ENCODE data around the gene SORCS2. TPM values are rescaled to one million over a fixed set of nuclear protein-coding genes. Genes with fewer than 3 reads are reported as not detected.

SORCS2 gene
- polyA plus RNA-seq, 3 donors, result 0.46 to 0.55 TPM; not detected in 1

DNA sequence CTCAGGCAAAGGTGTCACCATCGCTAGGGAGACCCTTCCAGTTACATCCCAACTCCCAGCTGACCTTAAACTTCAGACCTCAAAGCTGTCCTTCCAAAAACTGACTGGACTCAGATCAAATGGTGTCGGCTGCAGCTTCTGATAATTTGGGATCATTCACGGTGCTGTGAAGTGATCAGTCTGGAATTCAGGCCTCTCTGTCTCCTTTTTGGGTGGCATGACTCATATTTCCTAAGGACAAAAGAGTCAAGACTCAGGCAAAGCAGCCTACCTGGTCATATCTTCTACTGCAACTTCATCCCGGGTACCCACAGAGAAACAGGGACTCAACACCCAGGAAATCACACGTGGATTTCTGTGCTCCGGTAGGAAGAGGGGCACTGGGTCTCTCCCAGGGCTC is 87.6 kb downstream of the SORCS2 start:
- Histone ChIP-seq H3K9ac (ENCODE audit: insufficient read depth, low read length, poor library complexity, severe bottlenecking) (no peak overlapping the region), H3K36me3 (replicated peaks in 1 of 2; ENCODE audit: control insufficient read depth in 1 of 2, insufficient read depth in 2 of 2, low read length in 2 of 2) (no peaks in the 10 kb centered on the region), H3K27me3 (ENCODE audit: control insufficient read depth in 2 of 2, insufficient read depth in 2 of 2, low read length in 2 of 2) (no peaks in the 10 kb centered on the region), H3K4me2 (replicated peaks; ENCODE audit: extremely low read depth, low read length, poor library complexity, severe bottlenecking) (no peak overlapping the region), H3K27ac (ENCODE audit: low read depth in 1 of 2, low read length in 2 of 2) (no peak overlapping the region), H3K9me3 (replicated peaks in 1 of 2; ENCODE audit: control insufficient read depth in 1 of 2, insufficient read depth in 1 of 2, low read length in 2 of 2) (no peaks in the 10 kb centered on the region), H4K20me1 (ENCODE audit: insufficient read depth, low read length) (no peaks in the 10 kb centered on the region), H3K4me3 (replicated peaks in 1 of 3; ENCODE audit: low read depth in 2 of 3, low read length in 3 of 3) (no peak overlapping the region), H2AFZ (ENCODE audit: insufficient read depth, low read depth, low read length, poor library complexity, severe bottlenecking) (no peak overlapping the region), H3K4me1 (ENCODE audit: control insufficient read depth in 1 of 2, insufficient read depth in 2 of 2, low read length in 2 of 2) (no peaks in the 10 kb centered on the region), H3K79me2 (ENCODE audit: insufficient read depth, low read length) (no peaks in the 10 kb centered on the region)
- no peaks in the 10 kb centered on the region for H3K36me3 Mint-ChIP-seq
- TF ChIP-seq, protein P1, sequence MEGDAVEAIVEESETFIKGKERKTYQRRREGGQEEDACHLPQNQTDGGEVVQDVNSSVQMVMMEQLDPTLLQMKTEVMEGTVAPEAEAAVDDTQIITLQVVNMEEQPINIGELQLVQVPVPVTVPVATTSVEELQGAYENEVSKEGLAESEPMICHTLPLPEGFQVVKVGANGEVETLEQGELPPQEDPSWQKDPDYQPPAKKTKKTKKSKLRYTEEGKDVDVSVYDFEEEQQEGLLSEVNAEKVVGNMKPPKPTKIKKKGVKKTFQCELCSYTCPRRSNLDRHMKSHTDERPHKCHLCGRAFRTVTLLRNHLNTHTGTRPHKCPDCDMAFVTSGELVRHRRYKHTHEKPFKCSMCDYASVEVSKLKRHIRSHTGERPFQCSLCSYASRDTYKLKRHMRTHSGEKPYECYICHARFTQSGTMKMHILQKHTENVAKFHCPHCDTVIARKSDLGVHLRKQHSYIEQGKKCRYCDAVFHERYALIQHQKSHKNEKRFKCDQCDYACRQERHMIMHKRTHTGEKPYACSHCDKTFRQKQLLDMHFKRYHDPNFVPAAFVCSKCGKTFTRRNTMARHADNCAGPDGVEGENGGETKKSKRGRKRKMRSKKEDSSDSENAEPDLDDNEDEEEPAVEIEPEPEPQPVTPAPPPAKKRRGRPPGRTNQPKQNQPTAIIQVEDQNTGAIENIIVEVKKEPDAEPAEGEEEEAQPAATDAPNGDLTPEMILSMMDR (IDR thresholded peaks at IDR 0.05), result no peak
- H3K27me3 Mint-ChIP-seq (ENCODE audit: low read depth in 3 of 3), result peaks cover 7 to 28% (median 14%) of the 10 kb centered on the region in 3 donors
- no peak for DNase-seq
- H3K4me3 Mint-ChIP-seq, result no peak overlapping the region
- H3K9me3 Mint-ChIP-seq, result peaks cover 0 to 2% (median 0%) of the 10 kb centered on the region in 7 donors
- no peaks in the 10 kb centered on the region for H3K4me1 Mint-ChIP-seq
- intact Hi-C loops (cut with micrococcal nuclease), result no loop called here
- H3K27ac Mint-ChIP-seq, result no peak overlapping the region
- 96% methylated on average over 3 of the region's 6 CpGs for WGBS (ENCODE audit: insufficient coverage)

GRCh38 chr4:7280926-7281690 is 88.8 kb downstream of the SORCS2 start:
- 85% methylated on average over 23 of the region's 24 CpGs for WGBS (ENCODE audit: insufficient coverage)
- H3K27me3 Mint-ChIP-seq (ENCODE audit: low read depth in 3 of 3), result peaks cover 12 to 30% (median 15%) of the 10 kb centered on the region in 3 donors
- TF ChIP-seq, protein P1 (IDR thresholded peaks at IDR 0.05), result no peak

More at GRCh38 chr4:7280926-7281690, 88.8 kb downstream of the SORCS2 start:
- no peak overlapping the region for H3K9ac ChIP-seq (ENCODE audit: insufficient read depth, low read length, poor library complexity, severe bottlenecking)
- H3K79me2 ChIP-seq (ENCODE audit: insufficient read depth, low read length), result no peaks in the 10 kb centered on the region
- H3K27ac Mint-ChIP-seq, result no peak overlapping the region
- no peaks in the 10 kb centered on the region for H3K4me1 ChIP-seq (ENCODE audit: control insufficient read depth in 1 of 2, insufficient read depth in 2 of 2, low read length in 2 of 2)
- no peaks in the 10 kb centered on the region for H3K4me1 Mint-ChIP-seq
- no peaks in the 10 kb centered on the region for H3K9me3 ChIP-seq (replicated peaks in 1 of 2; ENCODE audit: control insufficient read depth in 1 of 2, insufficient read depth in 1 of 2, low read length in 2 of 2)
- intact Hi-C loops (cut with micrococcal nuclease), result no loop called here
- H3K9me3 Mint-ChIP-seq, result peaks cover 0 to 2% (median 0%) of the 10 kb centered on the region in 7 donors
- H4K20me1 ChIP-seq (ENCODE audit: insufficient read depth, low read length), result no peaks in the 10 kb centered on the region
- no peaks in the 10 kb centered on the region for H3K36me3 Mint-ChIP-seq
- H3K4me3 Mint-ChIP-seq, result no peak overlapping the region
- no peaks in the 10 kb centered on the region for H3K36me3 ChIP-seq (replicated peaks in 1 of 2; ENCODE audit: control insufficient read depth in 1 of 2, insufficient read depth in 2 of 2, low read length in 2 of 2)
- no peaks in the 10 kb centered on the region for H3K27me3 ChIP-seq (ENCODE audit: control insufficient read depth in 2 of 2, insufficient read depth in 2 of 2, low read length in 2 of 2)
- no peak overlapping the region for H3K4me2 ChIP-seq (replicated peaks; ENCODE audit: extremely low read depth, low read length, poor library complexity, severe bottlenecking)
- no peak overlapping the region for H3K27ac ChIP-seq (ENCODE audit: low read depth in 1 of 2, low read length in 2 of 2)
- DNase-seq, result no peak
- no peak overlapping the region for H3K4me3 ChIP-seq (replicated peaks in 1 of 3; ENCODE audit: low read depth in 2 of 3, low read length in 3 of 3)
- no peak overlapping the region for H2AFZ ChIP-seq (ENCODE audit: insufficient read depth, low read depth, low read length, poor library complexity, severe bottlenecking)

All from CD14-positive monocyte (primary cell).